Inflammatory macrophage treated with lipopolysaccharide for 1 hour (primary cell): ENCODE measurements around the gene SRR.

Experiments used
- DNase-seq, 2 donors: peaks; one replicate each; pipeline ENCODE4 v3.0.0-alpha.2; 2020 to 2022

The SRR gene

GRCh38 chr17:2373179-2373578, 69.4 kb downstream of the SRR start:
- no peak for DNase-seq
